OCI-LY1 (cell line): ENCODE measurements around the gene SDK1.

ENCODE experiments used
- EZH2 ChIP-seq: fragments of 200-600 bp; sonication (generic), shearing (Covaris generic); IDR thresholded peaks from 2 replicates; pipeline ENCODE4 v1.8.0; 2017; ENCODE audit warnings: borderline replicate concordance, mixed run types, mild to moderate bottlenecking, antibody characterized with exemption, low read length, moderate library complexity, mixed read lengths
- TF ChIP-seq, protein P1 (sequence below): fragments of 200-600 bp; sonication (generic), shearing (Covaris generic); IDR thresholded peaks from 2 replicates; pipeline ENCODE4 v1.5.1; 2017; ENCODE audit warnings: mild to moderate bottlenecking, antibody characterized with exemption, low read length, moderate library complexity, mixed read lengths

DNA sequence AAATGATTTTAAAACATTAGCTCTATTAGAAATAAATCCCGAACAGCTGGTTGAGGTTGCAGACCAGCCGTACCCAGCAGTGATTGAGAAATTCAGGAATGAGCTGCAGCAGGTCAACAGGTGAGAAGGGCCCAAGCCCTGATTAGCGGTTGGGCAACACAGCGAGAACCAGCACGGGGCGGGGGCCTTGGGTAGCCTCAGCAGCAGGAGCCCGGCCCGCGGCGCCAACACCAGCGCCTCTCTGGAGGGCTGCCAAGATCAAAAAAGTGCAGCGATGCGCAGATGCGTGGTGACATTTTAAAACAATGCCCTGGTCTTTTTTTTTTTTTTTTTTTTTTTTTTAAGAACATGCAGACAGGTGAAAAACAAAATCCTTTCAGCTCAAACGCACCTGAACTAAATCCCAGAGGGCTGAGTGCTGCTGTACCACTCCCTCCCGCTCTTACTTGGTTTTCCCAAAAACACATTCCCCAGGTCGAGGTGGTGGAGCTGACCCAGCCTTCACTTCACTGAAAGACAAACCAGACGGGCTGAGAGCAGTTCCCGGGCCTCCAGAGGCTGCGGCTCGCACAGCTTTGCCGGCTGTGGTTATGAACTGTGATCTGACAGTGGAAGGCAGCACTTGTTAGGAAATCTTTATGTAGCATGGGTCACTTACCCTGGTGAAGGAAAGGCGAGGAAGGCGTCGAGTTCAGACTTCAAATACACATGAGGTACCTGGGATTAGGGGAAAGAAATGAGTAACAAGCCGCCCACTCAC, 579.4 kb downstream of the SDK1 start:
- TF ChIP-seq, protein P1, sequence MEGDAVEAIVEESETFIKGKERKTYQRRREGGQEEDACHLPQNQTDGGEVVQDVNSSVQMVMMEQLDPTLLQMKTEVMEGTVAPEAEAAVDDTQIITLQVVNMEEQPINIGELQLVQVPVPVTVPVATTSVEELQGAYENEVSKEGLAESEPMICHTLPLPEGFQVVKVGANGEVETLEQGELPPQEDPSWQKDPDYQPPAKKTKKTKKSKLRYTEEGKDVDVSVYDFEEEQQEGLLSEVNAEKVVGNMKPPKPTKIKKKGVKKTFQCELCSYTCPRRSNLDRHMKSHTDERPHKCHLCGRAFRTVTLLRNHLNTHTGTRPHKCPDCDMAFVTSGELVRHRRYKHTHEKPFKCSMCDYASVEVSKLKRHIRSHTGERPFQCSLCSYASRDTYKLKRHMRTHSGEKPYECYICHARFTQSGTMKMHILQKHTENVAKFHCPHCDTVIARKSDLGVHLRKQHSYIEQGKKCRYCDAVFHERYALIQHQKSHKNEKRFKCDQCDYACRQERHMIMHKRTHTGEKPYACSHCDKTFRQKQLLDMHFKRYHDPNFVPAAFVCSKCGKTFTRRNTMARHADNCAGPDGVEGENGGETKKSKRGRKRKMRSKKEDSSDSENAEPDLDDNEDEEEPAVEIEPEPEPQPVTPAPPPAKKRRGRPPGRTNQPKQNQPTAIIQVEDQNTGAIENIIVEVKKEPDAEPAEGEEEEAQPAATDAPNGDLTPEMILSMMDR = no peak
- no peak for TF ChIP-seq EZH2
